GM12878 (cell line): ENCODE measurements around the gene PREX1. TPM values are rescaled to one million over a fixed set of nuclear protein-coding genes. Genes with fewer than 3 reads are reported as not detected.

Experiments
- ATAC-seq: fragments of 200-7000 bp; cut with Tn5 transposase; 3 replicates; pipeline ENCODE4 v1.9.1; 2020; ENCODE audit warnings: mild to moderate bottlenecking, moderate library complexity
- BruUV-seq: library from RNA; stranded (reverse); fragments of 400-500 nt; replicated peaks from 2 replicates; lab custom pipeline; 2021; lab: Mats Ljungman, UMichigan
- CTCF ChIA-PET: fragments of 300-600 bp; sonication (Branson Sonifier 250); formaldehyde crosslinking; extraction: SDS; loops from one replicate; lab custom pipeline; 2021; ENCODE audit warnings: inconsistent platforms; lab: Yijun Ruan, JAX
- POLR2A ChIA-PET: fragments of 350-600 bp; formaldehyde crosslinking; extraction: SDS; loops from one replicate; lab custom pipeline; 2021; ENCODE audit warnings: inconsistent platforms; lab: Charles Lee
- RAD21 ChIA-PET: fragments of 300-600 bp; sonication (Branson Sonifier 250); formaldehyde crosslinking; loops from one replicate; lab custom pipeline; 2023; ENCODE audit warnings: antibody characterized with exemption; ENCODE audit not compliant: unreplicated experiment; lab: Charles Lee
- SMC1A ChIA-PET: fragments of 300-600 bp; sonication (Branson Sonifier 250); formaldehyde crosslinking; loops from one replicate; lab custom pipeline; 2023; ENCODE audit not compliant: unreplicated experiment, uncharacterized antibody; lab: Charles Lee
- DNase-seq: peaks from one replicate; pipeline ENCODE4 v3.0.0-alpha.2; 2011; ENCODE audit warnings: low read depth, low spot score
- FAIRE-seq: peaks from 3 replicates; lab custom pipeline; 2011; peaks lifted over from hg19 to GRCh38; lab: Jason Lieb, UNC
- H2AFZ ChIP-seq: 2 replicates; pipeline ENCODE4 v1.6.0; 2011; ENCODE audit warnings: low read depth, low read length, control low read depth; ENCODE audit not compliant: control insufficient read depth
- H3K27ac ChIP-seq: 2 replicates; pipeline ENCODE4 v1.5.1; 2011; ENCODE audit warnings: control low read depth; ENCODE audit not compliant: control insufficient read depth, insufficient read depth
- H3K27me3 ChIP-seq, 2 experiments: replicated peaks in 1 of 2; 2 replicates each; pipeline versions ENCODE4 v1.6.0 to v1.6.1; 2011; ENCODE audit warnings: low read length in 1 of 2; ENCODE audit not compliant: control insufficient read depth in 2 of 2, insufficient read depth in 2 of 2
- H3K36me3 ChIP-seq, 2 experiments: 2 replicates each; pipeline ENCODE4 v1.5.1; 2011; ENCODE audit warnings: low read length in 1 of 2; ENCODE audit not compliant: control insufficient read depth in 2 of 2, insufficient read depth in 2 of 2
- H3K4me1 ChIP-seq: 2 replicates; pipeline ENCODE4 v1.6.1; 2011; ENCODE audit warnings: mild to moderate bottlenecking, low read length, moderate library complexity, mixed read lengths; ENCODE audit not compliant: control insufficient read depth, insufficient read depth
- H3K4me2 ChIP-seq: 2 replicates; pipeline ENCODE4 v1.6.0; 2011; ENCODE audit warnings: control low read depth; ENCODE audit not compliant: control insufficient read depth, insufficient read depth
- H3K4me3 ChIP-seq: fragments of 200-600 bp; sonication (generic); 2 replicates; pipeline ENCODE4 v1.5.1; 2016
- H3K79me2 ChIP-seq: 2 replicates; pipeline ENCODE4 v1.6.0; 2011; ENCODE audit warnings: low read length; ENCODE audit not compliant: control insufficient read depth, insufficient read depth
- H3K9ac ChIP-seq: 2 replicates; pipeline ENCODE4 v1.8.0; 2011; ENCODE audit warnings: low read length, control low read depth, mixed read lengths; ENCODE audit not compliant: control insufficient read depth, insufficient read depth
- H3K9me3 ChIP-seq: replicated peaks from 3 replicates; pipeline ENCODE4 v1.5.1; 2011; ENCODE audit warnings: mild to moderate bottlenecking, low read length; ENCODE audit not compliant: control insufficient read depth, insufficient read depth
- H4K20me1 ChIP-seq: 2 replicates; pipeline ENCODE4 v1.6.0; 2011; ENCODE audit not compliant: control insufficient read depth, insufficient read depth
- ELK1 ChIP-seq: IDR thresholded peaks from 2 replicates; pipeline ENCODE4 v1.6.1; 2012; ENCODE audit warnings: low read depth, low read length, improper control_type of control experiment
- JUND ChIP-seq: IDR thresholded peaks from 2 replicates; pipeline ENCODE4 v1.6.1; 2012; ENCODE audit warnings: low read depth, mild to moderate bottlenecking, low read length, improper control_type of control experiment, moderate library complexity
- NKRF ChIP-seq: fragments of 450-650 bp; conservative IDR thresholded peaks from 2 replicates; pipeline ENCODE4 v1.6.1; 2017; ENCODE audit warnings: mild to moderate bottlenecking, moderate library complexity
- ZNF274 ChIP-seq: IDR thresholded peaks from one replicate; pipeline ENCODE4 v1.8.0; 2011; ENCODE audit not compliant: insufficient read length, insufficient read depth
- WGBS: methylation state at CpG from one replicate; pipeline ENCODE4 v1.1.6; 2016; ENCODE audit warnings: low lambda C conversion rate; ENCODE audit not compliant: insufficient replicate concordance, insufficient coverage; ENCODE audit errors: missing lambda C conversion rate; 5-methylcytosine and 5-hydroxymethylcytosine counted together
- in situ Hi-C: fragments of 300-500 bp; cut with MboI; formaldehyde crosslinking; loops from 9 replicates; pipeline ENCODE4 v1.14.3; 2018; ENCODE audit warnings: mixed read lengths
- intact Hi-C: fragments of 100-400 bp; cut with micrococcal nuclease; formaldehyde crosslinking; loops from one replicate; pipeline ENCODE4 v1.14.2; 2022; ENCODE audit not compliant: unreplicated experiment
- polyA plus RNA-seq, 11 experiments: library from polyadenylated mRNA; depleted of rRNA in 4 of 11; unstranded in 6 of 11; stranded (reverse) in 5 of 11; fragments of >200 nt; fragmentation: Nextera tagmentation in 4 of 11; fragmentation: Illumina TruSeq in 1 of 11; extraction: Ambion mirVana in 4 of 11; extraction: Trizol in 1 of 11; gene quantifications; 1 replicate in 1 of 11; 2 replicates in 10 of 11; pipeline versions ENCODE4 v1.2.1 to v1.2.3, GENCODE V29; 2011 to 2016; ENCODE audit warnings: inconsistent platforms in 2 of 11, missing spikeins in 2 of 11, low read depth in 1 of 11
- total RNA-seq, 4 experiments: library from RNA; depleted of rRNA in 3 of 4; stranded (reverse); fragments of >200 nt in 3 of 4; fragmentation: Illumina TruSeq in 1 of 4; extraction: Trizol in 1 of 4; gene quantifications; 2 replicates each; pipeline versions ENCODE4 v1.2.1 to v1.2.3, GENCODE V29; 2013 to 2021

PREX1 gene
- total and polyA plus RNA-seq, 10 of the 15 experiments (the other 5 are each of a cell fraction or from before 2014, with no cell fraction given), result 2.6 to 114 (median 38.9) TPM

GRCh38 chr20:48703511-48704219 lies 124.1 kb downstream of the PREX1 start:
- DNase-seq (no peak), ATAC-seq (no peak), FAIRE-seq (no peak)
- Histone ChIP-seq H3K9ac (no peak overlapping the region), H3K4me2 (no peak overlapping the region), H3K36me3 (peaks cover 39 to 45% of the 10 kb centered on the region in 2 experiments), H3K9me3 (no peaks in the 10 kb centered on the region), H3K79me2 (no peaks in the 10 kb centered on the region; the same call in none of the 2 replicates), H2AFZ (no peak overlapping the region), H3K27ac (no peak overlapping the region), H3K4me1 (no peaks in the 10 kb centered on the region), H3K4me3 (no peak overlapping the region), H4K20me1 (no peaks in the 10 kb centered on the region; the same call in none of the 2 replicates), H3K27me3 (no peaks in the 10 kb centered on the region)
- TF ChIP-seq ELK1, result no peak
- no peak for TF ChIP-seq JUND
- no peak for TF ChIP-seq NKRF
- no peak for TF ChIP-seq ZNF274
- no TSS peak for BruUV-seq
- ChIA-PET POLR2A (no interaction called here), RAD21 (no interaction called here), CTCF (no interaction called here), SMC1A (no interaction called here)
- in situ Hi-C loops (no loop called here), intact Hi-C loops (no loop called here)
- 87% methylated on average over 15 of the region's 15 CpGs for WGBS
